Gastrocnemius medialis (tissue), 4 donors: ENCODE data around the gene WNK2.

Source experiments
- CTCF ChIP-seq, 5 experiments: fragments of 450-650 bp in 3 of 5; fragments of 200-600 bp in 2 of 5; sonication (generic) in 2 of 5; IDR thresholded peaks in 4 of 5; conservative IDR thresholded peaks in 1 of 5; 1 replicate in 4 of 5; 2 replicates in 1 of 5; pipeline ENCODE4 v1.5.1; 2016 to 2019; ENCODE audit warnings: antibody characterized with exemption in 5 of 5, mild to moderate bottlenecking in 3 of 5, moderate library complexity in 3 of 5
- POLR2A ChIP-seq, 2 donors: fragments of 450-650 bp; IDR thresholded peaks; one replicate each; pipeline ENCODE4 v1.6.1; 2017; ENCODE audit warnings: antibody characterized with exemption in 2 of 2, mild to moderate bottlenecking in 2 of 2, moderate library complexity in 2 of 2

DNA sequence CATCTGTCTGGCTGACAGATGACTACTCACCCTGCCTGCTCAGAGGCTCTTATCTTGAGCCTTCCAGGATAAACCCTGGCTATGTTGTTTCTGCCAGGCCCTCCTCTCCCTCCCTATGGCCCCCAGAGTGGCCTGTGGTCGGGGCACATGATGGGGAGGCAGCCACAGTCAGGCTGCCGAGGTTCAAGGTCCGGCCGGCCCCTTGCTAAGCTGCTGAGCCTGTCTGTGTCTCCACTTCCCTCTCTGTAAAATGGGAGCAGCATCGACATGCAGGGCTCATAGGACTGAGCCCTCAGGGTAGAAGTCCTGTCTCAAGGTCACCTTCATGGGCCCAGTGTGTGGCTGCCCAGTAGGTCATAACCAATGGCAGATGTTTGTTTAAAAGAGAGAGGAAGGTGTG, 28.5 kb downstream of the WNK2 start:
- TF ChIP-seq CTCF (IDR thresholded peaks at IDR 0.05 in 4 of 5, conservative IDR thresholded peaks at IDR 0.05 in 1 of 5) (no peak), POLR2A (IDR thresholded peaks at IDR 0.05) (no peak)
